Breast epithelium (tissue), 3 donors: ENCODE data around the gene SPTB.

ENCODE experiments used
- POLR2A ChIP-seq: fragments of 450-650 bp; IDR thresholded peaks from one replicate; pipeline ENCODE4 v1.6.1; 2016; ENCODE audit warnings: antibody characterized with exemption, mild to moderate bottlenecking, moderate library complexity
- TF ChIP-seq, protein P1 (sequence below), 3 donors: fragments of 450-650 bp; IDR thresholded peaks; one replicate each; pipeline ENCODE4 v1.5.1; 2016 to 2017; ENCODE audit warnings: antibody characterized with exemption in 3 of 3, mild to moderate bottlenecking in 3 of 3, moderate library complexity in 3 of 3

DNA sequence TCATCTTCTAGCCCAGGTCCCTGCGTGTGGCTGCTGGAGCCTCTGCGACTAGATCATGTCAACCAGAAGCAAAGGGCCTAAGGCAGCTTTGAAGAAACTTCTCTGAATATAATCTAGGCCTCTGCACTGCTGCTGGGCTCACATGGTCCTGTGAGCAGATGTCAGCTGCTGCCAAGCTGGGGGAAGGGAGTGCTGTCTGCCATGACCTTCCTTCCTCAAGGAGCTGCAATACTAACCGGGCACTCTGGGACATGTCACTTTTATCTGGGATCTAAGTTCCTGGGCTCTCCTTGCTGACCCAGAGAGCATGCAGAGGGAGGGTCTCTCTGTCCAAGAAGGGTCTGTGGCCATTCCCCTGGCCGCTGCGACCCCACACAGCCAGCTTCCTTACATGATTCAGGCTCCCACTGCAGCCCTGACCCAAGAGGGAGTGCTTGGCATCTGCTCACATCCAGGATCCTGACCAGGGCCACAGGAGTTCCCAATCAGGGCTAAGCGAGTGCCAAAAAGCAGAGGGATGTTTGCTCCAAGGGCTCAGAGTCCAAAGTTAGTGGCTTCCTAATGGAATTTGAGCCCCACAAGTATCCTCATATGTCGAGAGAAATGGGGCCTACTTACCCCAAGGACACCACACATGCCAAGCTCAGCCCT is 101.5 kb downstream of the SPTB start:
- no peak for TF ChIP-seq POLR2A
- TF ChIP-seq, protein P1, sequence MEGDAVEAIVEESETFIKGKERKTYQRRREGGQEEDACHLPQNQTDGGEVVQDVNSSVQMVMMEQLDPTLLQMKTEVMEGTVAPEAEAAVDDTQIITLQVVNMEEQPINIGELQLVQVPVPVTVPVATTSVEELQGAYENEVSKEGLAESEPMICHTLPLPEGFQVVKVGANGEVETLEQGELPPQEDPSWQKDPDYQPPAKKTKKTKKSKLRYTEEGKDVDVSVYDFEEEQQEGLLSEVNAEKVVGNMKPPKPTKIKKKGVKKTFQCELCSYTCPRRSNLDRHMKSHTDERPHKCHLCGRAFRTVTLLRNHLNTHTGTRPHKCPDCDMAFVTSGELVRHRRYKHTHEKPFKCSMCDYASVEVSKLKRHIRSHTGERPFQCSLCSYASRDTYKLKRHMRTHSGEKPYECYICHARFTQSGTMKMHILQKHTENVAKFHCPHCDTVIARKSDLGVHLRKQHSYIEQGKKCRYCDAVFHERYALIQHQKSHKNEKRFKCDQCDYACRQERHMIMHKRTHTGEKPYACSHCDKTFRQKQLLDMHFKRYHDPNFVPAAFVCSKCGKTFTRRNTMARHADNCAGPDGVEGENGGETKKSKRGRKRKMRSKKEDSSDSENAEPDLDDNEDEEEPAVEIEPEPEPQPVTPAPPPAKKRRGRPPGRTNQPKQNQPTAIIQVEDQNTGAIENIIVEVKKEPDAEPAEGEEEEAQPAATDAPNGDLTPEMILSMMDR (IDR thresholded peaks at IDR 0.05) = no peak
